Breast epithelium (tissue), 3 donors: ENCODE measurements around the gene CSH1.

Experiments
- CTCF ChIP-seq, 3 donors: fragments of 450-650 bp; IDR thresholded peaks; one replicate each; pipeline ENCODE4 v1.5.1; 2016 to 2017; ENCODE audit warnings: antibody characterized with exemption in 3 of 3, mild to moderate bottlenecking in 3 of 3, moderate library complexity in 3 of 3
- POLR2A ChIP-seq: fragments of 450-650 bp; IDR thresholded peaks from one replicate; pipeline ENCODE4 v1.6.1; 2016; ENCODE audit warnings: antibody characterized with exemption, mild to moderate bottlenecking, moderate library complexity
- POLR2AphosphoS5 ChIP-seq, 3 donors: sonication (generic); formaldehyde crosslinking; IDR thresholded peaks; one replicate each; pipeline ENCODE4 v1.6.1; 2017; ENCODE audit warnings: antibody characterized with exemption in 3 of 3

GRCh38 chr17:63937920-63938319 lies 41.5 kb upstream of the CSH1 start:
- TF ChIP-seq CTCF (IDR thresholded peaks at IDR 0.05) (no peak), POLR2A (no peak), POLR2AphosphoS5 (IDR thresholded peaks at IDR 0.05) (no peak)
